GM10248 (cell line): Measurements from ENCODE around the gene TBX19.

ENCODE experiments used
- CTCF ChIA-PET: fragments of 300-600 bp; sonication (Branson Sonifier 250); formaldehyde crosslinking; extraction: SDS; loops from one replicate; lab custom pipeline; 2021; ENCODE audit warnings: antibody characterized with exemption; lab: Yijun Ruan, JAX
- POLR2A ChIA-PET: fragments of 350-650 bp; sonication (Branson Sonifier 250); formaldehyde crosslinking; extraction: SDS; loops from one replicate; lab custom pipeline; 2020; ENCODE audit warnings: antibody characterized with exemption; lab: Yijun Ruan, JAX
- DNase-seq: peaks from one replicate; pipeline ENCODE4 v3.0.0; 2012; ENCODE audit errors: extremely low spot score
- TF ChIP-seq, protein P1 (sequence below): IDR thresholded peaks from 2 replicates; pipeline ENCODE4 v1.5.1; 2012; ENCODE audit warnings: mild to moderate bottlenecking, low read depth; ENCODE audit errors: extremely low read depth, missing control alignments, control extremely low read depth

TBX19 gene

DNA sequence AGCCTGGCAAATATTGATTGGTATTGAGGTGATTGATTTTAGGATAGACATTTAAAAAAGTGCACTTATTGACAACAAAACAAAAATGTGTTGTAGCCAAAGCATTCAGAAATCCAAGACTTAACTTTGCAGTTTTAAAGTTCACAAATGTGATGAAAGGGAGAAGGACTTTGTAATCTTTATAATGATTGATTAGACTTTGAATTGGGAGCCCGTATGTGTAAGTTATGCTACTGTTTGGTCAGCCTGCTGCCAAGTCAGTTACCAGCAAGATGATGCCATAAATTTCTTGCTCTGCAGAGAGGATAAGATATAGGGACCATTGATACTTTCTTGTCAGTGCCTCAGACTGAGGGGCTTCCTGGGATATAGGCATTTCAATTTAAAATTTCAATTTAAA, 39.5 kb downstream of the TBX19 start:
- ChIA-PET CTCF (interaction anchor here (1.1 kb wide), 1 partner anchor 235 kb away, joined by 3 read pairs; no protein-coding TSS in a partner anchor), POLR2A (no interaction called here)
- TF ChIP-seq, protein P1, sequence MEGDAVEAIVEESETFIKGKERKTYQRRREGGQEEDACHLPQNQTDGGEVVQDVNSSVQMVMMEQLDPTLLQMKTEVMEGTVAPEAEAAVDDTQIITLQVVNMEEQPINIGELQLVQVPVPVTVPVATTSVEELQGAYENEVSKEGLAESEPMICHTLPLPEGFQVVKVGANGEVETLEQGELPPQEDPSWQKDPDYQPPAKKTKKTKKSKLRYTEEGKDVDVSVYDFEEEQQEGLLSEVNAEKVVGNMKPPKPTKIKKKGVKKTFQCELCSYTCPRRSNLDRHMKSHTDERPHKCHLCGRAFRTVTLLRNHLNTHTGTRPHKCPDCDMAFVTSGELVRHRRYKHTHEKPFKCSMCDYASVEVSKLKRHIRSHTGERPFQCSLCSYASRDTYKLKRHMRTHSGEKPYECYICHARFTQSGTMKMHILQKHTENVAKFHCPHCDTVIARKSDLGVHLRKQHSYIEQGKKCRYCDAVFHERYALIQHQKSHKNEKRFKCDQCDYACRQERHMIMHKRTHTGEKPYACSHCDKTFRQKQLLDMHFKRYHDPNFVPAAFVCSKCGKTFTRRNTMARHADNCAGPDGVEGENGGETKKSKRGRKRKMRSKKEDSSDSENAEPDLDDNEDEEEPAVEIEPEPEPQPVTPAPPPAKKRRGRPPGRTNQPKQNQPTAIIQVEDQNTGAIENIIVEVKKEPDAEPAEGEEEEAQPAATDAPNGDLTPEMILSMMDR: no peak

DNA sequence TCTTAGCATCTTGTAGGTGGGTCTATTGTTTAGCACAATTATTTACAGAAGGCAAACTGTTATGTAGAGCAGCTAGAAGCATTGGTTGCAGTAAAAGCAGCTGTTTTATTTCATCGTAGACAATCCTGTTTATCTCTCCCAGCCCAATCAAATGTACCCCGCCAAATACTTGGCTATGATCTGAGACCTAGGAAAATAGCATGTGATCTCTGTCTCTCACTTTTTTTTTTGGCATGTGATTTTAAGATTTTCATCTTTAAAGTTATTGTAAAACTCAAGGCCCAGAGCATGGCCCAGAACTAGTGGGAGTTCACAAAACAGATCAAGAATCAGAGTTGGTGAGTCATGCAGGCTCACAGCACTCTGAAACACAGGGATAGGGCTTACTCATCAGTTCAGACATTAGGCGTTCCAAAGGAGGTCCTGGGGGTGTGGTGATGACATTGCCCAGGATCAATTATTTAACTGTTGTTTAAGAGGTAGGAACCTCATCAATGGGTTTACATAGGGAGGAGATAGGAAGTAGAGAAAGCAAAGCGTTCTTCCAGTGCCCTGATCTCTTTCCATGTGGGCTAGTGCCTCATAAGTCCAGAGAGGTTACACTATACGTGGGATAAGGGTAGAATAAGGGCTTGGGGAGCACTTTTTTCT, 40.2 kb downstream of the TBX19 start:
- CTCF ChIA-PET: interaction anchor here (1.0 to 2.7 kb wide), 6 partner anchors 10 to 238 kb away, joined by 3 to 13 read pairs (median 6); no protein-coding TSS in a partner anchor
- DNase-seq: no peak
- TF ChIP-seq, protein P1: no peak
- POLR2A ChIA-PET: no interaction called here

More for the DNA sequence above, 39.5 kb downstream of the TBX19 start:
- no peak for DNase-seq

DNA sequence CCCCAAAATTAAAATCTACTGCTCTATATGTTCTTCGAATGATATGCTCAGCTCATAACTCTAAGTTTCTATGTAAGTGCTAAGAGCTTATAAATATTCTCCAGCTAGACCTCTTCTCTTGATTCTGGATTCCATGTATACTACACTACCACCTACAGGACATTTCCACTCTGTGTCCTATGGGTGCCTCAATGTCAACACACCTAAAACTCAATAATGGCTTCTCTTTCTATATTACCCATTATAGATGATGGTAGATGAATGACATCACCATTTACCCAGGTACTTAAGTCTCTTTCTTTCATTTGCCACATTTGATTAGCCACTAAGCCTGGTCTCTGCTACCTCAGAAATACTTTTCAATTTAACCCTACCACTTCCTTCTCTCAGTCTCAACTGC, 41.3 kb downstream of the TBX19 start:
- ChIA-PET POLR2A (no interaction called here), CTCF (interaction anchor here (0.6 to 2.7 kb wide), 10 partner anchors 9 to 239 kb away, joined by 3 to 13 read pairs (median 4); no protein-coding TSS in a partner anchor)
- TF ChIP-seq, protein P1: peak; percentile 50
- DNase-seq: no peak

DNA sequence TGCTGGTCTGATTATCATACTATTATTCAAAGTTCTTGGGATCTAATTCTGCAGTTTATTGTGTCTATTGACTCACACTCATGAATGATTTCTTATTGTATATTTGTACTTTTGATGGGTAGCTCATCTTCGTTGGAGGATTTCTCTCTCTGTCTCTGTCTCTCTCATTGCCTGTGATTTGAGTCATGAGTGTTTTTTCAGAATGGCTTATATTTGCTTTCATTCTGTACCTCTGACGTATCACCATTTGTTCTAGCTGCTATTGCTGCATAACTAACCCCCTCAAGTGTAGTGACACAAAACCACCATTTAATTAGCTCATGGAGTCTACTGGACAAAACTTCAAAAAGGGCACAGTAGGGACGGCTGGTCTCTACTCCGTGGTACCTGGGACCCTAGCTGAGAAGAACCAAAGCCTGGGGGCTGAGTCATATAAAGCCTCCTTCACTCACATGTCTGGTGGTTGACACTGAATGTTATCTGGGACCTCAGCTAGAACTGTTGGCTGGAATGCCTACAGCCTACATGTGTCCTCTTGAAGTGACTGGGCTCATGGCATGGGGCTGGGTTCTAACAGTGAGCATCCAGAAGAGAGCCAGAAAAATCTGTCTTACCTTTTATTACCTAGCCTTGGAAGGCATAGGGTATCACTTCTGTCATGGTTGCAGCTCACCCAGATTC, 44.2 kb downstream of the TBX19 start:
- TF ChIP-seq, protein P1: no peak
- CTCF ChIA-PET: interaction anchor here (1.2 kb wide), 1 partner anchor 18 kb away, joined by 3 read pairs; no protein-coding TSS in a partner anchor
- POLR2A ChIA-PET: no interaction called here
- no peak for DNase-seq

DNA sequence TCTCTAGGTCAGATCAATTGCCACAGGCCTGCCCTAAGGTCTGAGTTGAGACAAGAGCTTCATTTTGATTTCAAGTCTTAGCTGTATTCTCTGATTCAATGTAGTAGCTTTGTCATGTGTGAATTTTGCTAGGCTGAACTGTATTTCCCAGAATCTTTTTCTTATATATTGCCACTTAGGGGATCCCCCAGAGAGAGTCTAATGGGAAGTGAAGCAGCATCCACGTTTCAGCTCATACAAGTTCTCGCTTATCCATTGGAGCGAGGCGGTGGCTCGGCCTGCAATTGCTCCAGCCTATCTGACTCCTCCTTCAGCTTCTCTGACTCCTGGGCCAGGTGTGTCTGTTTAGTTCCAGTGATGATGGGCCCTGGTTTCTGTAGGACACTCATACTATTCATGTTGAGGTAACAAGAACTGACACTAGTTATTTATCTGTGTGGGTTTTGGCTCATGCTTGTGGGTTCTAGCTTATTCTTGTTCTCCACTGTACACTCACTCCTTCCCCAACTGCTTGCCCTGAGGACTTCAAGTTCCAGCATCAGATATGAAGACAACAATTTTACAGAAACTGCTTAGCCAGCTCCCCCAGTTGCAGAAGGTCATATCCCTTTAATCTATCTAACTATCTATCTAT, 48.2 kb downstream of the TBX19 start:
- POLR2A ChIA-PET: no interaction called here
- CTCF ChIA-PET: interaction anchor here (1.2 to 8.6 kb wide), 3 partner anchors 14 to 94 kb away, joined by 3 to 69 read pairs (median 6); no protein-coding TSS in a partner anchor
- TF ChIP-seq, protein P1: no peak
- DNase-seq: no peak

DNA sequence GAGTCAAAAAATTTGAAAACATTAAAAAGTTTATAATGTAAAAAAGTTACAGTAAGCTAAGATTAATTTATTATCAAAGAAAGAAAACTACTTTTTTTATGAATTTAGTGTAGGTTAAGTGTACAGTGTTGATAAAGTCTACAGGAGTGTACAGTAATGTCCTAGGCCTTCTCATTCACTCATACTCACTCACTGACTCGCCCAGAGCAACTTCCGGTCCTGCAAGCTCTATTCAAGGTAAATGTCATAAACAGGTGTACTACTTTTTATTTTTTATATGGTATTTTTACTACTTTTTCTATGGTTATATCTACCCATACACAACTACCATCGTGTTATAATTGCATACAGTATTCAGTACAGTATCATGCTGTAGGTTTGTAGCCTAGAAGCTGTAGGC, 49.6 kb downstream of the TBX19 start:
- TF ChIP-seq, protein P1: no peak
- POLR2A ChIA-PET: no interaction called here
- DNase-seq: no peak
- CTCF ChIA-PET: interaction anchor here (1.2 to 8.6 kb wide), 4 partner anchors 9 to 95 kb away, joined by 5 to 69 read pairs (median 7); no protein-coding TSS in a partner anchor
